ENCODE results near the gene SCNN1B.
"Not testable (repeated sequence)": the region's sequence is repeated elsewhere in the genome, so short reads cannot be mapped to it uniquely, and the experiment has no call there.

SCNN1B gene

DNA sequence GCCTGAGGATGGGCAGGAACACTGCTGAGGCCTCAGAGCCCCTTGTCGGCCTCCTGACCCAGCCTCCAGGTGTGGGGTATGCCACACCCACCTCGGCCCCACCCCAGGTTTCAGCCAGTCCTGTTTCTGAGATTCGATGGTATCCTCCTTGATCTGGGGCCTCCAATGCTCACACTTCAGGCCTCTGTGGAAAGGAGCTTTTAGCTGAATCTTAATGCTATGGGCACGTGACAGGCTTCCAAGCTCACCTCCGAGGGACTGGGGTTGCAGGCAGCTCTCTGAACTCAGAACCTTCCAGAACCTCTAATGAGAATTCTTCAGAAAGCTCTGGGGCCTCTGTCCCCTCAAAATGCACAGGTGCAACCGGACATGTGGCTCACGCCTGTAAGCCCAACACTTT lies 54.8 kb downstream of the SCNN1B start:
- no peak for DNase-seq

DNA sequence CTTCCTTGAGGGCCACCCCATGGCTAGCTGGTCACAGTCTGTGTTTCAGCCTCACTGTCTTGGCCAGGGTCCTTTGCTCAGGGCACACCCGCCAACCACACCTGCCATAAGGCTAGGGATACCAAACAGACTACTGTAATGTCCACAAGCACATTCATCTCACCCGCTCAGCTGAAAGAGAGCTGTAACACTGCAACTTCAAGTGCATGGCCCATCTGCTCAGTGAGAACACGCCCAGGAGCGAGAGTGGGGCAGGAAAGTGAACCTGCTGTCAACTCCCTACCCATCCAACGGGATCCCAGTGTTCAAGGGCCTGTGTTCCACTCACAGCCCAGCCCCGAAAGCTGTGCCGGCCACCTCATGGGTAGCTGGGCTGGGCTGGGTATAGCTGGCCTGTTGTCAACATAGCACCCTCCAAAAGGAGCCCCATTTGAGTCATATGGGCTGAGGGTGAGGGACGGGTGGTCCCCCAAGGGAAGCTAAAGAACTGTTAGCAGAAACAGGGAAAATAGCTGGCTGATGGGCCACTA lies 55.7 kb downstream of the SCNN1B start:
- DNase-seq, result no peak

DNA sequence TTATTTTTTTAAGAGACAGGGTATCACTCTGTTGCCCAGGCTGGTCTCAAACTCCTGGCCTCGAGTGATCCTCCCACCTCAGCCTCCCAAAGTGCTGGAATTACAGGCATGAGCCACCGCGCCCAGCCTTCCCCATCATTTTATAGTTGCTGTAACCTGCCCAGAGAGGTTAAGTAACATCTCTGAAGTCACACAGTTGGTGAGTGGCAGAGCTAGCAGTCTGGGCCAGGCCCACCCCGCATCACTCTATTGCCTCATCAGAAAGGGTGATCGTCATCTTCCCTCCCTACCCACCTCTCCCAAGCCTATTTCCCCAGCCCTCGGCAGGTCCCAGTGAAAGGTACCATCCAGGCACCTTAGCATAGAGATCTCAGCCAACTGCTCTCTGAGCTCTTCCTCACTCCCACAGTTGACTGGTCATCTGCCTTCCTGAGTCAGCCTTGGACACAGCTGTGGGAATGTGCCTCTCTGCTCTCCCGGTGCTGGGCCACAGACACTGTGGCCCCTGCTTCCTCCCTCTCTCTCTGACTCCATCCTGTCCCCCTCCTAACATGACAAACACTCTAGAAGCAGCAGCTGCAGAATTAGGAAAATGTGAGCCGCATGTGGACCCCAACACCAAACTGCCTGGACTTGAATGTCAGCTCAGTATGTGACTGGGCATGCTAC lies 57.1 kb downstream of the SCNN1B start:
- DNase-seq, result no peak

DNA sequence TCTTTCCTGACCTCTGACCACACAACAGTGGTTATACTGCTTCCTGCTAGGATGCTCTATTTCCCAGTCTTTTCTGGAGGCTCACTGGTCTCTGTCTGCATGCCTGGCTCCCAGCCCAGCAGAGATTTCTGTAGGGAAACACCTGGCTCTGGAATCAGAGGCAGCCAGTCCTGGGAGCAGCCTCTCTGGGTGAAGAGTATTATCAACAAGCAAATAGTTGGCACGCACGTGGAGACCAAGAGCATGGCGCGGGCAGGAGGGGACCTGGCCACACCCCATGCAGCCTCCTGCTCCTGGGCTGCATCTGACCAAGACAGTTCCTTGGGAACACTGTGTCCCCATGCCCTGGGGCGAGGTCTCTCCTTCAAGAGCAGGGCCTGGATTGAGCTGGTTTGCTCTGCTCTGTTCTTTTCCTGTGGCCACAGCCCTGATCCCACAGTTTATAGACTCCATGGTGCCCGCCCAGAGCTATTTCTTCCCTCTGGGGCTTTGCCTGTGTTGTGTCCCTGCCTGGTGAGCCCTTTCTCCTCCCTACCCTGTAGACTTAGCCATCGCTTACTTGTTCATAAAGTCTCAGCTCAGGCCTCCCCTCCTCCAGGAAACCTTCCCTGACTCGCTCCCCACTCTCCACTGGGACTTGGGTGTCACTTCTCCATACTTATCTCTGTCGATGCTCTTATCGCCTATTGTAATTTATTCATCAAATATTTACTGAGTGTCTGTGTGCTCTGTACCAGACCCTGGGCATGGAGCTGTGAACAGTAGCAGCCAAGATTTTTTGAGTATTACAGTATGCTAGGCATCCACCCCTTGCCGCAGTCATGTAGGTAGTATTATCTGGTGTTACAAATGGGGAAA lies 60.6 kb downstream of the SCNN1B start:
- DNase-seq, result no peak

DNA sequence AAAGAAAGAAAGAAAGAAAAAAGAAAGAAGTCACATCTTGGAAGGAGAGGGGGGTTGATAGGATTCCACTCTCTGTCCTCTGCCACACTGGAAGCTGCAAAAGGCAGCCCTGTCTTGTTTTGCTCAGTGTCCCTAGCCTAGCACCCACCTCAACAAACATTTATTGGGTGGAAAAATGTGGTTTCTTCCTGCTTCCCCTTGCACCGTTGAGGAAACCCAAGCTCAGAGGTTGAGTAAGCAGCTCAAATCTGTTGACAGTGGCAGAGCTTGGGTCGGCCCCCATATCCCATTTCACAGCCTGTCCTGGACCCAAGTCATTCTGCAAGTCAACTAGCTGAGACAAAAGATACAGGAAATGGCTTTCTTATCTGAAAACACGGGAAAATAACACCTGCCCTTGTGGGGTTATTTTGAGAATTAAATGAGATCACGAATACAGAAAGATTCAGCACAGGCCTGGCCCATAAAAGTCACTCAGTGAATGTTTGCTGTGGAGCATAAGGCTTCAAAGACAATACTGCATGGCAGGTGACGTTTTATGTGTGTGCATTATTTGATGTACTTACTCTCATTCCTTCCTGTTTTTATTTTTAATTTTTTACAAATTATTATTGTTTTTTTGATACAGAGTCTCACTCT lies 63.6 kb downstream of the SCNN1B start:
- no peak for DNase-seq

DNA sequence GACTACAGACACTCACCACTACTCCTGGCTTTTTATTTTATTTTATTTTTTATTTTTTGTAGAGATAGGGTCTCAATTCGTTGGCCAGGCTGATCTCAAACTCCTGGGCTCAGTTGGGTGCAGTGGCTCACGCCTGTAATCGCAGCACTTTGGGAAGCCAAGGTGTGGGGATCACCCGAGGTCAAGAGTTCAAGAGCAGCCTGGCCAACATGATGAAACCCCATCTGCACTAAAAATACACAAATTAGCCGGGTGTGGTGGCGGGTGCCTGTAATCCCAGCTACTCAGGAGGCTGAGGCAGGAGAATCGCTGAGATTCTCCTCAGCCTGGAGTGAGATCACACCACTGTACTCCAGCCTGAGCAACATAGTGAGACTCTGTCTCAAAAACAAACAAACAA lies 64.2 kb downstream of the SCNN1B start:
- not testable (repeated sequence) for DNase-seq

DNA sequence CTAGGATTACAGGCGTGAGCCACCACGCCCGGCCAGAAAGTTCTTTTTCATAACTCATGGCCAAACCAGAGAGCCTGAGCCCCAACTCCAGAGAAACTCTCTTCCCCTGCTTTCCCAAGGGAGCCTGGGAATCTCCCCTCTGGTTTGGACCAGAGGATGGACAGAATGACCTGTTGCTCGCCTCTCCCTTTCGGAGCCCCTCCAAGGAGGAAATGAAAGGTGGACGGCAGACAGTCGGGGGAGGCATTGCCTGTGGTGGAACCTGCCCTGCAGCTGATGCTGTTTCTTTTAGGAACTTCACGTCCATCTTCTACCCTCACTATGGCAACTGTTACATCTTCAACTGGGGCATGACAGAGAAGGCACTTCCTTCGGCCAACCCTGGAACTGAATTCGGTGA lies 65.5 kb downstream of the SCNN1B start:
- no peak for DNase-seq

DNA sequence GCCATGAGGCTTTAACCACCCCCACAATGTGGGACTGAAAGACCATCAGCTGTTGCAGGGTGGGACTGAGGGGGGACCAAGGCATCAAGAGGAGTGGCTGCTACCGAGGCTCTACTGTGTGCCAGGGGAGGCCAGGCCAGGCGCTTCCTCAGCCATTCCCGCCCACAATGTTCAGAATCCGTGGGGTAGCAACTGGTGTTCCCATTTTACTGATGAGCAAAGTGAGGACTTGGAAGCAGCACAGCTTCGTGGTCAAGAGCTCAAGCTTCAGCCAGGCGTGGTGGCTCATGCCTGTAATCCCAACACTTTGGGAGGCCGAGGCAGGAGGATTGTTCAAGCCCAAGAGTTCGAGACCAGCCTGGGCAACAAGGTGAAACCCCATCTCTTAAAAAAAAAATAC lies 65.9 kb downstream of the SCNN1B start:
- DNase-seq, result no peak

DNA sequence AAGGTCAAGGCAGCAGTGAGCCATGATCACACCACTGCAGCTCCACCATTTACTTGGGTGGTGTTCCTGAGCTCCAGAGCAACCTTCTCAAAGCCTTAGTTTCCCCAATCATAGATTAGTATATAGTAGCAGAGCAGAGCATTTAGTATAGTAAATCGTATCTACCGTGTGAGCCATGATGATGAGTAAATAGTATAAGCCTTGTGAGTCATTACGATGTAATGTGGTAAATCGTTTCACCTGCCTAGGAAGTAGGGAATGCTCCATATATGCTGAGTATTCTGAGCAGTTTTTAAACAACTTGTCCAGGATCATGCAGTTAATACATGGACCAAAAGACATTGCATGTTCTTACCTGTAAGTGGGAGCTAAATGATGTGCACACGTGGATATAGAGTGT lies 66.4 kb downstream of the SCNN1B start:
- DNase-seq, result no peak

DNA sequence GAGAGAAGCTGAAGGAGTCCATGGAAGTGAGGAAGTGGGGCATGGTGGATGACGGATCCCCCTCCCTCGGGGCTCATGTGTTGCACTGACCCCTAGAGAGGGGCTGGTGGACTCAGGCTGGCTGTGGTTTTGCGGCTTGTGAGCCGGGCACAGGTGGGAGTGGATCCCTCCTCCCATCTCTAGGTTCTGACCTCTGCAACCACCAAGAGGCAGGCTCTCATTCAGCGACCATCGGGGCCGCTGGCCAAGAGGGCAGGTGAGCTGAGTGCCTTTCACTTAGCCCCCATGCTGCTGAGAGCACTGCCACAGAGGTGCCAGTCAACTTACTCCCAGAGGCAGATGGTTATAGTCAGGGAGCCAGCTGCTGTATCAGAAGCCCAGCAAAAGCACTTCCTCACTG lies 67.3 kb downstream of the SCNN1B start:
- no peak for DNase-seq

DNA sequence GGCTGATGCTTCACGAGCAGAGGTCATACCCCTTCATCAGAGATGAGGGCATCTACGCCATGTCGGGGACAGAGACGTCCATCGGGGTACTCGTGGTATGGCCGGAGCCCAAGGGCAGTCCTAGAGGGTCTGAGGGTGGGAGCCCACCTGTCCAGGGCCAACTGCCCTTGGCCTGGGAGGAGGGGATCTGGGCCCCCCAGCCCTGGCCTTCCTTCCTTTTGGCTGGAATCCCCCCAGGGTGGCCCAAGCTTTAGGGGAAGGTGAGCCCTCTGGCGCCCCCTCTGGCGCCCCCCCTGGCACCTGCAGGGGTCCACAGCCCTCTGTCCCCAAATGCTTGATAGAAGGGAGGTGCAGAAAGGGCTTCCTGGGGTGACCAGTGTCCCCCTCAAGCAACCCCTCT lies 69.3 kb downstream of the SCNN1B start:
- DNase-seq, result no peak

DNA sequence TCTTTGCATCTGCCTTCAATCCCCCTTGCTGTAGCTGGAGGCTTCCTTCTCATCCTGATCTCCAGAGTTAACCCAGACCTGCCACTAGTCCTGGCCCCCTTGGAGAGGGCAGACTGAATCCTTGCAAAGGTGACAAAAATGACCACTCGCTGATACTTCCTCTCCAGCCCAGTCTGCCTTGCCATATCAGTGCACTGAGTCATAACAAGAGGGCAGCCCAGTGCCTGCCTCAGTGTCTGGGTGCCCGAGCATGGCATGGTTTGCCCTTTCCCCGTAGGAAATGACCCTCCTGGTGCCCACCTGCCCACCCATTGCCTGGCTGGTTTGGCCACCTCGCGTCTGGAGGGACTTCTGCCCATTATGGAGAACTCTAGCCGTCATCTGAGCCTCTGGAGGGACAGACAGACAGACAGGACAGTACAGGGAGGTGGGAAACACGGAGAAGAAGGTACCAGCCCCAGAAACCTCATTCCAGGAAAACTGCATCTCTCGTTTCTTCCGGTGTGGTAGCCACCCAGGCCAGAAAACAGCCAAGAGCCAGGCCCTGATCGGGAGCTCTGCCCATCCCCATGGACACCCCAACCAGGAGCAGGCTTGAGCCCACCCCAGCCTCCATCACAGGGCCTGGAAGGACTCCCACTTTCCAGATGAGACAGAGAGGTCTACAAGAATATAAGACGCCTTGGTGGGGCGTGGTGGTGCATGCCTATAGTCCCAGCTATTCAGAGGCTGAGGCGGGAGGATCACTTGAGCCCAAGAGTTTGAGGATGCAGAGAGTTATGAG lies 71.5 kb downstream of the SCNN1B start:
- DNase-seq, result no peak

DNA sequence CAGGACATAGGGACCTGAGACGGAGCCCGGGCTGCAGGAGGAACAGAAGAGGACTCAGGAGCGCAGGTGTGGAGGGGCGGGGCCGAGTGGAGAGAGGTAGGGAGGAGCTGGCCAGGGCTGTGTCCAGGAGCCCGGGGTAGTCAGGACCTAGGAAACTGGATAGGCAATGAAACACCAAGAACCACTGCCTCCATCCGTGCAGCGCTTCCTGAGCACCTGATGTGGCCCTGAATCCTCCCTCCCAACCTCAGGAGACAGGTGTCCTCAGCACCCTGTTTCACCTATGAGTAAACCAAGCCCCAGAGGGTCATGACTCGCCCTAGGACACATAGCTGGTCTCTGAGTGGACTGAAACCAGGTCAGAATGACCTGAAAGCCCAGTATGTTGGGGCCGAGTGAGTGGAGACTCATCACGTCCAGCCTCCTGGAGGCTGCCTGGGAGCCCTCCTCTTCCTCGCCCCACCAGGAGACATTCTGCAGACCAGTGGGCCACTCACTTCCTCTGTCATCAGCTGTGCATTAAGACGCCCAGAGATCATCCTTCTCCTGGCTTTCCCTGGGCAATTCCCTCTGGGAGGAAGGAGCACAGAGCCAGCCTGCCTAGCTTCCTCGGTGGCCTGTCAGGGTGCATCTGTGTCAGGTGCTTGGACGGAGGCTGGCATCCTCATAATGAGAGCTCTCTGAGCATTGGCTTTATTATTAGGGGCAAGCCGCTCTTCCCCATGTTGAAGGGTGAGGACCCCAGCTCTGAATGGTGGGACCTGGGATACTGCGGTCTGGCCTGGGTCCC lies 72.8 kb downstream of the SCNN1B start:
- DNase-seq, result no peak

DNA sequence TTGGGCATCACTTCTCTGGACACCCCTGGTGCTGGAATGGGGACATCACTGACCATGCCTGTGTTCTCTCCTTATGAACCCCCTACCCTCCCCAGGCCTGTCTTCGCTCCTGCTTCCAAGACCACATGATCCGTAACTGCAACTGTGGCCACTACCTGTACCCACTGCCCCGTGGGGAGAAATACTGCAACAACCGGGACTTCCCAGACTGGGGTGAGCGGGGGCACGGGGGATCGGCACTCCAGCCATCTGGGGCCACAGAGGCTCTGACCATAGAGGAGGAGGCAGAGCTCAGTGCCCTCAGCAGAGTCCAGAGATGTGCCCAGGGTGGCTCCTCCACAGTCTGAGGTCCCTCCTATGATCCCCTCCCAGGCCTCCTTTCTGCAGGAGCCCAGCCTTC lies 73.5 kb downstream of the SCNN1B start:
- DNase-seq, result no peak

DNA sequence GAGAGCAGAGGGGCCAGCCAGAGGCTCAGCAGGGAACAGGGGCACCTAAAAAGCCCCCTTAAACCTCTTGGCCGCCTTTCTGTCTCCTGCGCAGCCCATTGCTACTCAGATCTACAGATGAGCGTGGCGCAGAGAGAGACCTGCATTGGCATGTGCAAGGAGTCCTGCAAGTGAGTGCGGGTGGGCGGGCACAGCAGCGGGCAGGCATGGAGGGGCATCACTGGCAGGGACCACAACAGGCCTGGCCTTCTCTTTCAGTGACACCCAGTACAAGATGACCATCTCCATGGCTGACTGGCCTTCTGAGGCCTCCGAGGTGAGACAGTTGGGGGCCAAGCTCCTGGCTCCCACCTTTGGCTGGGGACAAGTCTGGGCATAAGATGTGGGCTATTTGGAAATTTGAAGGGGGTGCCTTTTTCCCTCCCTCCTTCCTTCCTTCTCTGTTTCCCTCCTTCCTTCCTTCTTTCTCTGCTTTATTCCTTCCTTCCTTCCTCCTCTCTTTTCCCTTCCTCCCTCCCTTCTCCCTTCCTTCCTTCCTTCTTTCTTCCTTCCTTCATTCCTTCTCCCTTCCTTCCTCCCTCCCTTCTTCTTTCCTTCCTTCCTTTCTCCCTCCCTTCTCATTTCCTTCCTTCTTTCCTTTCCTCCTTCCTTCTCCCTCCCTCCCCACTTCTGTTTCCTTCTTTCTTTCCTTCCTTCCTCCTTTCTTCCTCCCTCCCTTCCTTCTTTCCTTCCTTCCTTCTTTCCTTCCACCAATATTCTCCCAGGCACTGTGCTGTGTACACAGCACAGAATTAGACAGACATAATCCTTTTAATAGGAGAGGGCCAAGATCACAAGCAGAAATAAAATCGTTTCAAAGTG lies 75.2 kb downstream of the SCNN1B start:
- DNase-seq, result no peak

DNA sequence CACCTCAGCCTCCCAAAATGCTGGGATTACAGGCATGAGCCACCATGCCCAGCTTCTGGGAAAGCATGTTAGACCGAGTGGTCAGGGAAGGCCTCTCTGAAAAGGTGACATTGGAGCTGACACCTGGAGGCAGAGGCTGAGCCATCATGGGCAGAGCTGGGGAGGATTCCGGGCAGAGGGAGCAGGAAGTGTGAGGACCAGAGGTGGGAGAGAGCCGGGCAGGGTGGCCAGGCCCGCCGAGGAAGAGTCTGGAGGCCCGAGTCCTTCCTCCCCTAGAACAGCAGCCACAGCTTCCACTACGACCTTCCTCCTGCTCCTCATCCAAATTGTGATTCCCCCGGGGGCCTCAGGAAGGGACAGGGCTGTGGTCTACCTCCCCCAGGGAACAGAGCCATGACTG lies 76.2 kb downstream of the SCNN1B start:
- DNase-seq, result no peak

DNA sequence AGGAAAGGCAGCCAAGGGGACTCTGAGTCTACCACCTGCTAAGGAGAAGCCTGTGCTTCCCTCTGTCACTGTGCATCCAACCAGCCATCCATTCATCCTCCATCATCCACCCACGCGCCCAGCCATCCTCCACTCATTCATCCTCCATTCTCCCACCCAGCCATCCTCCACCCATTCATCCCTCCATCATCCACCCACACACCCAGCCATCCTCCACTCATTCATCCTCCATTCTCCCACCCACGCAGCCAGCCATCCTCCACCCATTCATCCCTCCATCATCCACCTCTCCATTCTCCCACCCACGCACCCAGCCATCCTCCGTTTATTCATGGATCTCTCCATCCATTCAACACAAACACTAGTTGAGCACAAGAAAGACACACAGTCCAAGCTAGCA lies 76.8 kb downstream of the SCNN1B start:
- DNase-seq, result no peak

DNA sequence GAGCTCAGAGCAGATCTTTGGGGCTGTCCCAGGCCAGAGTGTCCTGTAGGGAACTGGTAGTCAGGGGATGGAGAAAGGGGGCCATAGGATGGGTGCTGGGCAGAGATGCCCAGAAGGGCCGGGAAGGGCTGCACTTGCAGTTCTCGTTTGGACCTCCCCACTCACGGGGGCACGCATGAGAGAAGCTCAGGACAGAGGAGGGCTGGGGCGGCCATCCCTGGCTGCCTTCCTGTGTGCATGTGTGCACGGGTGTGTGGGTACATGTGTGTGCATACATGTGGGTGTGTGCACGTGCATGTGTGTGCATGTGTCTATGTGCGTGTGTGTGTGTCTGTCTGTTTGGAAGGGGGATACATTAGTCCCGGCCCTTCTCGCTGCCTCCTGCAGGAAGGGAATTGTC lies 77.6 kb downstream of the SCNN1B start:
- no peak for DNase-seq

DNA sequence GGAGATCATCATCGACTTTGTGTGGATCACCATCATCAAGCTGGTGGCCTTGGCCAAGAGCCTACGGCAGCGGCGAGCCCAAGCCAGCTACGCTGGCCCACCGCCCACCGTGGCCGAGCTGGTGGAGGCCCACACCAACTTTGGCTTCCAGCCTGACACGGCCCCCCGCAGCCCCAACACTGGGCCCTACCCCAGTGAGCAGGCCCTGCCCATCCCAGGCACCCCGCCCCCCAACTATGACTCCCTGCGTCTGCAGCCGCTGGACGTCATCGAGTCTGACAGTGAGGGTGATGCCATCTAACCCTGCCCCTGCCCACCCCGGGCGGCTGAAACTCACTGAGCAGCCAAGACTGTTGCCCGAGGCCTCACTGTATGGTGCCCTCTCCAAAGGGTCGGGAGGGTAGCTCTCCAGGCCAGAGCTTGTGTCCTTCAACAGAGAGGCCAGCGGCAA lies 78.4 kb downstream of the SCNN1B start:
- no peak for DNase-seq

DNA sequence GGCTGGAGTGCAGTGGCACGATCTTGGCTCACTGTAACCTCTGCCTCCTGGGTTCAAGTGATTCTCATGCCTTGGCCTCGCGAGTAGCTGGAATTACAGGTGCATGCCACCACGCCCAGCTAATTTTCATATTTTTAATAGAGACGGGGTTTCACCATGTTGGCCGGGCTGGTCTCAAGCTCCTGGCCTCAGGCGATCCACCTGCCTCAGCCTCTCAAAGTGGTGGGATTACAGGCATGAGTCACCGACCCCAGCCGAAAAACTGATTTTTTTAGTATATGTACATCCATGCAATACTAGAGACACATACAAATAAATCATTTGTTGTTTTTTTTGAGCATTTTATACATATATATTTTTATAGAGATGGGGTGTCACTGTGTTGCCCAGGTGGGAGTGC lies 79.6 kb downstream of the SCNN1B start:
- not testable (repeated sequence) for DNase-seq

DNA sequence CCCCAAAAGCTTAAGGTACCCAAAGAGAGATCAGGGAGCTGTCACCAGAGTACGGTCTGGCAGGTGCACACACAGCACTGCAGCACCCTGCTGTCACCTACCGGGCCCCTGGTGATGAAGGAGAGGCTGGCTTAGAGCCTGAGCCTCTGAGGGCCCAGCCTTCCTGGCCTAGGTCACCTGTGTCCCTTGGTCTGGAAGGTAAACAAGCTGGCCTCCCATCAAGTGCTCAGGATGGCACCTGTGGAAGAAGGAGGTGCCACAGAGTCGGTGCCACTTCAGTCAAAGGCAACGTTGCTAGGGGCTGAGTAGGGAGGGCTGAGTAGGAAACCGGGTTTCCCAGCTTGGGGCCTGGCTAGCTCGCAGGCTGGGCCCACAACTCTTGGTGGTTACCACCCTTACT lies 80.2 kb downstream of the SCNN1B start:
- no peak for DNase-seq

Measured in inflammatory macrophage treated with lipopolysaccharide for 4 hours (primary cell).